K562 (cell line): ENCODE measurements around the gene PPP1CA. TPM values are rescaled to one million over a fixed set of nuclear protein-coding genes. Genes with fewer than 3 reads are reported as not detected.

Experiments used
- ETV6 ChIP-seq, 3 experiments: fragments of 150-350 bp in 1 of 3; sonication (generic) in 1 of 3; formaldehyde crosslinking in 1 of 3; IDR thresholded peaks; 2 replicates each; pipeline versions ENCODE4 v1.6.1 to v1.8.0; 2014 to 2022; ENCODE audit warnings: borderline replicate concordance in 2 of 3, low read depth in 2 of 3, antibody characterized with exemption in 1 of 3, low read length in 1 of 3, mild to moderate bottlenecking in 1 of 3, missing genetic modification reagents in 1 of 3
- RB1 ChIP-seq: fragments of 450-650 bp; IDR thresholded peaks from 2 replicates; pipeline ENCODE4 v1.6.1; 2017; ENCODE audit warnings: low read depth, mild to moderate bottlenecking
- REST ChIP-seq, 2 experiments: fragments of 450-650 bp; formaldehyde crosslinking in 1 of 2; IDR thresholded peaks; 2 replicates each; pipeline versions ENCODE4 v1.4.0 to v1.6.1; 2014 to 2020; ENCODE audit warnings: mild to moderate bottlenecking in 2 of 2, borderline replicate concordance in 1 of 2, low read depth in 1 of 2
- ZBTB17 ChIP-seq: fragments of 450-650 bp; formaldehyde crosslinking; IDR thresholded peaks from 2 replicates; pipeline ENCODE4 v1.4.0; 2020; ENCODE audit warnings: mild to moderate bottlenecking
- ZMIZ1 ChIP-seq, 2 experiments: fragments of 150-350 bp in 1 of 2; IDR thresholded peaks; 2 replicates each; pipeline ENCODE4 v1.6.1; 2012 to 2016; ENCODE audit warnings: low read depth in 2 of 2, low read length in 2 of 2, mild to moderate bottlenecking in 1 of 2, moderate library complexity in 1 of 2
- ZNF518B ChIP-seq: fragments of 250-450 bp; sonication (Bioruptor Pico); IDR thresholded peaks from 2 replicates; pipeline ENCODE4 v1.5.0; 2021; ENCODE audit warnings: mild to moderate bottlenecking, moderate library complexity
- polyA plus RNA-seq, 8 experiments: library from polyadenylated mRNA; depleted of rRNA in 4 of 8; stranded (reverse) in 5 of 8; unstranded in 3 of 8; fragments of >200 nt; fragmentation: Nextera tagmentation in 2 of 8; fragmentation: Illumina TruSeq in 1 of 8; extraction: Ambion mirVana in 2 of 8; extraction: Trizol in 1 of 8; gene quantifications; 2 replicates each; pipeline versions ENCODE4 v1.2.1 to v1.2.3, GENCODE V29; 2011 to 2014; ENCODE audit warnings: inconsistent platforms in 1 of 8, missing spikeins in 1 of 8
- total RNA-seq, 7 experiments: library from RNA; depleted of rRNA in 6 of 7; stranded (reverse); fragments of >200 nt in 6 of 7; fragmentation: Illumina TruSeq in 2 of 7; extraction: Trizol in 2 of 7; gene quantifications; 2 replicates each; pipeline versions ENCODE4 v1.2.1 to v1.2.3, GENCODE V29; 2011 to 2021; ENCODE audit warnings: low replicate concordance in 1 of 7
- TF ChIP-seq, protein P1 (sequence below): fragments of 250-450 bp; sonication (Bioruptor Pico); IDR thresholded peaks from 2 replicates; pipeline ENCODE4 v1.4.0; 2020; ENCODE audit warnings: mild to moderate bottlenecking, moderate library complexity

PPP1CA gene
- total and polyA plus RNA-seq, 9 of the 15 experiments (the other 6 are each of a cell fraction or from before 2014, with no cell fraction given), result 18.2 to 242 (median 188) TPM

DNA sequence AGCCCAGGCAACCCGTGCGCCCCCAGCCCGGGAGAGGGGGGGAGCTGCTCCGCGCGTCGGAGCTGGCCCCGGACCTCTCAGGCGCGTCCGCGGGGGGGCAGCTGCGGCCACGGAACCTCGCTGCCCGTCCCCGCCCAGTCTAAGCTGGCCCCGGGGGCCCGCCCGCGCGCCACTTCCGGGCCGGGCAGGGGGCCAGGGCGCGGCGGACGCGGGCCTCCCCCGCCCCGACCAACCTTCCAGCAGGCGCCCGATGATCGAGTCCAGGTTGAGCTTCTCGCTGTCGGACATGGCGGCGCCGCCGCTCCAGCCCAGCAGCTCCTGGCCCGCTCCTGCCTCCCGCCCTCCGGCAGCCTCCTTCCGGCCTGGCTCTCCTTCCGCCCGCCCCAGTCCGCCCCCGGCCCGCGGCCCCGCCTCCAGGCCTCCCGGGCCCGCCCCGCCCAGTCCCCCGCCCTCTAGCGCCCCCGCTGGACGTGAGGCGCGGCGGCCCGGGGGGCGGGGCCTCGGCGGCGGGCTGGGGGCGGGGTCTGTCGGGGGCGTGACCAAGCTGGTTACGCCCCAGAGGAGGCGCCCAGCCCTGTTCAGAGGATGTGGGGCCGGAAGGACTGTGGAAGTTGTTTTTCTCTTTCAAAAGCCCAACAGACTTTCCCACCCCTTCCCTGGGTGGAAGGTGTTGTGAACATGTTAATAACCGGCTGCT lies at the start of gene PPP1CA (continued):
- peak; percentile 79 for TF ChIP-seq REST (IDR thresholded peaks at IDR 0.05; ENCODE audit: borderline replicate concordance)
- TF ChIP-seq REST (CRISPR knock-in tag; IDR thresholded peaks at IDR 0.05; ENCODE audit: low read depth), result peak; percentile 68; the same call in 1 of the 2 replicates
- TF ChIP-seq RB1, result peak; percentile 97
- TF ChIP-seq ETV6 (IDR thresholded peaks at IDR 0.05; ENCODE audit: borderline replicate concordance in 1 of 2, low read depth in 2 of 2, low read length in 1 of 2), result 0 out of 4 replicates have a peak, but pooled peaks of 1 of the 2 experiments have one; percentile 45
- no peak for TF ChIP-seq ETV6 (CRISPR knock-in tag; IDR thresholded peaks at IDR 0.05; ENCODE audit: borderline replicate concordance)
- peak; percentile 97 for TF ChIP-seq ZBTB17
- peak in 1 of 2 experiments; percentile 46; a peak in 1 of 4 replicates for TF ChIP-seq ZMIZ1 (IDR thresholded peaks at IDR 0.05; ENCODE audit: low read depth in 2 of 2, low read length in 2 of 2)
- TF ChIP-seq, protein P1, sequence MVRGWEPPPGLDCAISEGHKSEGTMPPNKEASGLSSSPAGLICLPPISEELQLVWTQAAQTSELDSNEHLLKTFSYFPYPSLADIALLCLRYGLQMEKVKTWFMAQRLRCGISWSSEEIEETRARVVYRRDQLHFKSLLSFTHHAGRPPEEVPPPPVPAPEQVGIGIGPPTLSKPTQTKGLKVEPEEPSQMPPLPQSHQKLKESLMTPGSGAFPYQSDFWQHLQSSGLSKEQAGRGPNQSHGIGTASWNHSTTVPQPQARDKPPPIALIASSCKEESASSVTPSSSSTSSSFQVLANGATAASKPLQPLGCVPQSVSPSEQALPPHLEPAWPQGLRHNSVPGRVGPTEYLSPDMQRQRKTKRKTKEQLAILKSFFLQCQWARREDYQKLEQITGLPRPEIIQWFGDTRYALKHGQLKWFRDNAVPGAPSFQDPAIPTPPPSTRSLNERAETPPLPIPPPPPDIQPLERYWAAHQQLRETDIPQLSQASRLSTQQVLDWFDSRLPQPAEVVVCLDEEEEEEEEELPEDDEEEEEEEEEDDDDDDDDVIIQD (CRISPR knock-in tag), result no peak
- TF ChIP-seq ZNF518B (CRISPR knock-in tag), result no peak
